GM18511 (cell line): ENCODE results near the gene CDKL2.

ENCODE experiments used
- ATAC-seq: cut with Tn5 transposase; IDR thresholded peaks from one replicate; pipeline ENCODE4 v1.9.1; 2021; ENCODE audit warnings: mild to moderate bottlenecking, moderate library complexity; ENCODE audit not compliant: unreplicated experiment

CDKL2 gene

DNA sequence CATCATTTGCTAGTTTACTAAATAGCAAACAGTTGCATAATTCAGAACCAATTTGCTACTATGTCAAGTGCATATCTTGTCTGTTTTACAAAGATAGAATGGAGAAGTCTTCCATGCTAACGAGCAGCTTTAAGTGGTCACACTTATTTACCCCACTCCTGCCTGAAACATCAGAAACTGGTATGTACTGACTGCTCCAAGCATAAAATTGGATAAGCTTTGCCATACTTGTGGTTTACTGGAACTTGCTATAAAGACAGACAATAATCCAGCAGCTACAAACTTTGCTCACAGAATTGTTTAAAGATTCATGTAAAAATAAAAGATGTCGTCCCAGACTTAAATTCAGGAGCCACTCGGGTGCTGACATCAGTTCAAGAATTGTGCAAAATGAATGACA, 13.3 kb upstream of the CDKL2 start:
- no peak for ATAC-seq

DNA sequence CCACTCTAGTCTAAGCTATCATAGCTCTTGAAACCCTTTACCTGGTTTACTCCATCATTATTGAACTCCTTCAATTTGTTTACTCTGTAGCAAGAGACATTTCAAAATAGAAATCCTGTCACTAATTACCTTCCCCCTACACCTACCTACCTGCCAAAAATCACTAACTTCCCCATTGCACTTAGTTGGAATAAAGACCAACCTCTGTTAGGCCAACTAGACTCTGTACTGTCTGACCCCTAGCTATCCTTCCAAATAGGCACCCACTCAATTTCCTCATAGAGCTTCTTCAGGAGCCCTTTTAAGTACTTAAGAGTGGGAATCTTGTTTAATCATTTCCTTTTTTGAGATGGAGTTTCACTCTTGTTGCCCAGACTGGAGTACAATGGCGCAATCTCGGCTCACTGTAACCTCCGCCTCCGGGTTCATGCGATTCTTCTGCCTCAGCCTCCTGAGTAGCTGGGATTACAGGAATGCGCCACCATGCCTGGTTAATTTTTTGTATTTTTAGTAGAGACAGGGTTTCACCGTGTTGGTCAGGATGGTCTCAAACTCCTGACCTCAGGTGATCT, 8.9 kb upstream of the CDKL2 start:
- ATAC-seq = no peak

GRCh38 chr4:75637827-75638226, 7.5 kb upstream of the CDKL2 start:
- no peak for ATAC-seq

DNA sequence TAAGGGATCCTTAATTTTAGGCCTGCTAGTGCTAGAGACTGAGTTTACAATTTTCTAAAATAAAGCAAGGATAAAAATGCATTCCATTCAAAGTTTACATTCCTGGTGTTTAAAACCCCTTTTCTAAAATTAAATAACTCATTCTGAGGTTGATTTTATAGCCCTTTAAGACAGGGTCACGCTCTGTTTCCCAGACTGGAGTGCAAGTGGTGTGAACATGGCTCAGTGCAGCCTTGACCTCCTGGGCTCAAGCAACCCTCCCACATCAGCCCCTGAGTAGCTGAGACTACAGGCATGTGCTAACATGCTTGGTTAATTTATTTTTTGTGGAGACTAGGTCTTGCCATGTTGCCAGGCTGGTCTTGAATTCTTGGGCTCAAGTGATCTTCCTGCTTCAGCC, 6.8 kb upstream of the CDKL2 start:
- ATAC-seq = no peak

DNA sequence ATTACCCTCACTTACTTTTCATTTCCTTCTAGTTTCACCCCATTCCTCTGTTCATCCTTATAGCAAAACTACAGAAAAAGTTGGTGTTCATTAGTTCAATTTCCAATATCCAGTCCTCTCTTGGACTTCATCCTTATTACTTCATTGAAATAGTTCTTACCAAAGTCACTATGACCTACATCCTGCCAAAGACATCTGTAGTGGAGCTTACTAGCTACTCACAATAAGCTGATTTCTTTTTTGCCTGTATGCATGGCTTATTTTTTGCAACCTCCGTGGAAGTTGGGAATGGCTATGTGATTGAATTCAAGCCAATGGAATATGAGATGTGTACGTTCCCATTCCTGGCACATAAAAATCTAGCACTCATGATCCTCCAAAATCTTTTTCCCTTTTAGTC, 4.6 kb upstream of the CDKL2 start:
- no peak for ATAC-seq

DNA sequence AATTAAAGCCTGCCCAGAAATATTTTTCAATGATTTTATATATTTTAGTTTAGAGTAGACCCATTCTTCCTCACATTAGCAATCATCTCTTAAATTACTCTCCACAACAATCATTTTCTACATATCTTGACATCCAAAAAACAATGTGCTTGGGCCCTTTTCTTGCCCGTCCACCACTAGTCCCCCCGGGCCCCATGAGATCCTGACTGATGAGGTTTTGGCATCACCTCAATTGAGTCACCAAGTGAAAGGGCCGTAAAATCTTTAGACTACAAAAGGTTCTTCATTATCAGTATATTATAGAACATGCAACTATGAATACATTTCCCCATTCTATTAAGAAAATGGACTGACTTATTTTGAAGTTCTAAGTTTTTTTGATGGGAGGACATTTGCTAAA, 4.0 kb upstream of the CDKL2 start:
- ATAC-seq = no peak

DNA sequence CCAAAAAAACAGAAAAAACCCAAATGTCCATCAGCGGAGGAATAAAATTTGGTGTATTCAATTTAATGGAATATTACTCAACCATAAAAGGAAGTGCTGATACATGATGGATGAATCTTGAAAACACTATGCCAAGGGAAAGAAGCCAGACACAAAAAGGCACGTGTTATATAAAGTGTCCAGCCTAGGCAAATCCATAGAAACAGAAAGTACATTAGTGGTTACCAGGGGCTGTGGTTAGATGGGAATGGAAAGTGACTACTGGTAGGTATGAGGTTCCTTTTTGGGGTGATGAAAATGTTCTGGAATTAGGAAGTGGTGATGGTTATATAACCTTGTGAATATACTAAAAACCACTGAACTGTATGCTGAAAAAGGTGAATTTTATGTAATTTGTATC, 3.5 kb upstream of the CDKL2 start:
- ATAC-seq = no peak

GRCh38 chr4:75630937-75631329, 605 bp upstream of the CDKL2 start:
- no peak for ATAC-seq

DNA sequence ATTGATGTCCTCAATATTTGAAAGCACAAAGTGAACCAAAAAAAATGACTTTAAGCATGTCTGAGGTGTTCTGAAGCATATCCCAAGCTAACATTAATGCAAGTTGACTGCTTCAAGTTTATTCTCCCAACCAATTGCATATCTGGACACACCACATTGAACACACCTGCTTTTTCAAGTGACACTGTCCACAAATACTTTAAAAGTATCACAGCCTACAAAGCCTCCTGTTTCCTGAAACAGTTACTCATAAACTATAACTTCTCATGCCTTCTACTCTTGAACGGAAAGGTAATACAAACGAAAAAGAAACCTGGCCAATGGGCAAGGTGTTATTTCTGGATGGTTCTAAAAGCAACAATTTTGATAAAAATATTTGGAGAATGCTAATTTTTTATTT, 1.1 kb downstream of the CDKL2 start:
- no peak for ATAC-seq

DNA sequence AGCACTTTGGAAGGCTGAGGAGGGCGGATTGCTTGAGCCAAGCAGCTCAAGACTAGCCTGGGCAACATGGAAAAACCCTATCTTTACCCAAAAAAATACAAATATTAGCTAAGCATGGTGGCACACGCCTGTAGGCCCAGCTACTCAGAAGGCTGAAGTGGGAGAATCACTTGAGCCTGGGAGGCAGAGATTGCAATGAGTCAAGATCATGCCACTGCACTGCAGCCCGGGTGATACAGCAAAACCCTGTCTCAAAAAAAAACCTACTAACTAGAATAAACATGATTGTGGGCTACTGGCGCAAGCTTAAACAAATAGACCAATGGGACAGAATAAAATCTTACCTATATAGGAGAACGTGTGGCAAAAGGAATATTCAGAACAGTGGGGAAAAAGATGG, 7.3 kb downstream of the CDKL2 start:
- ATAC-seq = no peak

DNA sequence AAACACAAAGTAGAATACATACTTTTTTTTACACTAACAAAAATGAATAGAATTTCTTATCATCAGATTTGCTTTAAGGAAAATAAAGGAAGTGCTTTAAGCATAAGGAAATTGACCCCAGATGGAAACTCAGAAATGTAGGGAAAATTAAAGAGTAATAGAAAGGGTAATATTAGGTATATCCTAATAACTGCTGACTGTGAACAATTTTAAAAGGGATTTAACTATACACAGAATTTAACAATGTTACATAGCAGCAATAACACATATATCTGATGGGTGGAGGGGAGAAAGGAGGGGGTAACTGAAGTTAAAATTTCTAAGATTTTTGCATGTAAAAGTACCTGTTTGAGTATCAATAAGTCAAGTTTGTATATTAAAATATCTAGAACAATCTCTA, 8.6 kb downstream of the CDKL2 start:
- no peak for ATAC-seq

- ATAC-seq = no peak
Measured at GRCh38 chr4:75612306-75612705, 18.0 kb downstream of the CDKL2 start.

DNA sequence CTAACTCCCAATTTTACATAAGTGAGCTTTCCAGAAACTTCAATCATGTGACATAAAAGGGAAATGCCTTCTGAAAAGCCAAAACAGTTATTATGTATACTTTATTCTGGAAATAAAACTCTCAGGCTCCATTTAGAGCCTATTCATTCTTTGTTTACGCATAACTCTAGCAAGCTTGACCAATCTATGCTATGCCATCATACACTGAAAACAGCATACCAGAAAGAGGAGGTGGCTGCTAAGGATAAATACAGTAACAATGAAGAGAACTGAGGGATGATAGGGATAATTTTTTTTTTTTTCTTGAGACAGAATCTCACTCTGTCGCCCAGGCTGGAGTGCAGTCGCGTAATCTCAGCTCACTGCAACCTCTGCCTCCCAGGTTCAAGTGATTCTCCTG, 24.4 kb downstream of the CDKL2 start:
- no peak for ATAC-seq

DNA sequence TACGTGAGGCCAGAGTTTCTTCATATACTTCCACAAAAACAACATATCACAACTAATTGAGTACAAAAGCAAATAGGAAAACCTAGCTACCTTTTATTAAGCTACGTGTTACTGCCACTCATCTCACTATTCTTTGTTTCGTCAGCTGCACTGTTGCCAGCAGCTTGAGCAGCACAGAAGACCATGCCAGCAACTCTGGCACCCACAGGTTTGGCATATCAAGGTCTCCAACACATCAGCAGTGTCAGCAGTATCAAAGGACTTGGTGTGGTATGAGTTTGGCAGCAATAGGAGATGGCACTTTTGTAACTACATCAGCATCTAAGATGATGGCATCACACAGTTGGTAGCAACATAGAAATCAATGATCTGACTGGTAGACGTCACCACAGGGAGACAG, 30.7 kb downstream of the CDKL2 start:
- no peak for ATAC-seq

GRCh38 chr4:75598390-75598789, 31.9 kb downstream of the CDKL2 start:
- no peak for ATAC-seq

DNA sequence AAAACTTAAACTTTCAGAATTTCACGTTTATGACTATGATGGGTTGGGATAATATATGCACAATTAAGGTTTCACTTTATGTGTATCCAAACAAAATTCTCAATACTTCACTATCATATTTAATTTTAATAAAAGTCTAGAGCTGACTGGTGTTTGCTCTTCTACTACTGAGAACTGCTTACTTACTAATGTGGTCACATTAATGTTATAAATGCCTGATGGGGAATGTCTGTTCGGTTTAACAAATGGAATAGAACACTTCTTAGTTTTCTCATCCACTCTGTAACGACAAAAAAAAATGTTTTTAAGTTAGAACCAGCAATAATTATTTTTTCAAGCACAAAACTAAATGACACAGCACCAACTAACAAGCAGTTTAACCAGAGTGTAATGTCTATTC, 34.3 kb downstream of the CDKL2 start:
- no peak for ATAC-seq

DNA sequence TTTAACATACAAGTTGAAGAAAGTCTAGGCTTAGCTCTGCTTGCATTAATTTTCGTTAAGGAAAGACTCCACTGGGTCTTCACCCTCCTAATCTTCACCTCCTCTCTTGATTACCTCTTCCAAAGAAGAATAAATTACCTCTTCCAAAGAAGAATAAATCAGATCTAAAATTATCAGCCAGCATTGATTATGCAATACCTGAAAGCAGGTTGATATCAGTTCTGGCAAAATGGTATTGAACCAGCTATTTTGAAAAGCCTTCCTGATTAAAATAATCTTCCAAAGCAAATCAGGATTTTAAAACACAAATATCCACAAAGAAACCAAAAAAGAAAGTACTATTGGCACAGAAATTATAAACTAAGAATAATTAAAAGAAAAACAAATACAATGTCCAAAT, 36.9 kb downstream of the CDKL2 start:
- ATAC-seq = no peak

DNA sequence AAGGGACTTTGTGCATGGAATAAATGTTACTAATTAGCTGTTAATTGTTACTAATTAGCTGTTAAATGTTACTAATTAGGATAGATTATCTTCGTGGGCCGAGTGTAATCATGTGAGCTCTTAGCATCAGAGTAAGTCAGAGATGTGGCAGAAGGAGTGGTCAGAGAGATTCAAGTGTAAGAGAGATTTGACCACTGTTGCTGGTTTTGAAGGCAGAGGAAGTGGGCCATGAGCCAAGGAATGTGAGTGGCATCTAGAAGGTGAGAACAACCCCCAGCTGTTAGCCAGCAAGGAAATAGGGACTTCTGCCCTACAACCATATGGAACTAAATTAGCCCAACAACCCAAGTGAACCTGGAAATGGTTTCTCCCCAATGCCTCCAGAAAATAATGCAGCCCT, 46.3 kb downstream of the CDKL2 start:
- no peak for ATAC-seq

- ATAC-seq = no peak
Measured at GRCh38 chr4:75567725-75568124, 62.6 kb downstream of the CDKL2 start.

- ATAC-seq = no peak
Measured at GRCh38 chr4:75566911-75567310, 63.4 kb downstream of the CDKL2 start.

GRCh38 chr4:75565481-75565880, 64.8 kb downstream of the CDKL2 start:
- ATAC-seq = no peak

DNA sequence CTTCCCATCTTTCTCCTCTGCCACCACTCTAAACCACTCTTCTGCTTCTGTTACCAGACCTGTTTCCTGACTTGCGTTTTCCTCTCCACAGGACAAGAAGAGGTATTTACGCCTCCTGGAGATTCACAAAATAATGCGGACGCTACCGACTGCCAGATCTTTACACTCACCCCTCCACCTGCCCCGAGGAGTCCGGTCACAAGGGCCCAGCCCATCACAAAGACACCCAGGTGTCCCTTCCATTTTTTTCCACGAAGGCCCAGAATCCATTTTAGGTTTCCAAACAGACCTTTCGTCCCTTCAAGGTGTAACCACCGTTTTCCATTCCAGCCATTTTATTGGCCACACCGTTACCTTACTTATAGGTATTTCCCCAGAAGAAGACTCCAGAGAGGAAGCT, 66.3 kb downstream of the CDKL2 start:
- ATAC-seq = no peak

DNA sequence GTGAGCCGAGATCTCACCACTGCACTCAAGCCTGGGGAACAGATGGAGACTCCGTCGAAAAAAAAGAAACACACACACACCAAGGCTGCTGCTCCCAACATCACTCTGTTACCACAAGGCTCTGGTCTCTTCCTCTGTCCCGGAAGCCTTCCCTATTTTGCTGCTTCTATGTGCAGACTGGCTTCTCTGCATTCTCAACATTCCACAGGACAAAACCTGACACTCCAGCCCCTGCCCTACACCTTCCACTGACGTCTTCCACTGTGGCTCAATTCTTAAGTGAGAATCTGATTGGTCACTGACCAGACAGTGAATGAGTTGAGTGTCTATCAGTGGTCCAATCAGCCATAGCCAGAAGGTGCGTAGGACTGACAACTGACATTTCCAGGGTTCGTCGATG, 68.5 kb downstream of the CDKL2 start:
- no peak for ATAC-seq

DNA sequence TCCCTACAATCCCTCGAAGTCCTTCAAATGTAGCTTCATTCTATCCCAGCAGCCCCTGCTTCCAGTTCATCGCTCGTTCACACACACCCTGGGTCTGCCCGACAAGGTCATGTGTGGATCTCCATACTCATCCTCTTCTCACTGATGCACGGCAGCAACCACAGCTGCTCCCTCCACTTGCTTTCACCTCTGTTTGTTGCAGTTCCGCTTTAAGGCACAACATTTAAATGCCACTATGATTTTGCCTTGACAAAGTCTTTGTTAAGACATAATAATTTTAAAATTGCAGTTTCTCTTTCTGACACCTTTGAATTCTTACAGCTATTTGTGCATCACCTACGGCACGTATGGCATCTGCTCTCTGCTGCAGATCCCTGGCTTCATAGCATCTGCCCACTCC, 72.6 kb downstream of the CDKL2 start:
- no peak for ATAC-seq
